ENCODE data around the gene KRTAP5-4. TPM values are rescaled to one million over a fixed set of nuclear protein-coding genes. Genes with fewer than 3 reads are reported as not detected.

KRTAP5-4 gene
- total and polyA plus RNA-seq, 8 donors, result not detected

GRCh38 chr11:1628506-1629325 is 6.8 kb upstream of the KRTAP5-4 start:
- peak; percentile 85 to 87 for TF ChIP-seq CTCF (IDR thresholded peaks at IDR 0.05)
- Histone ChIP-seq H3K4me1 (peaks cover 0 to 6% of the 10 kb centered on the region in 2 donors), H3K27me3 (peaks cover 0 to 56% of the 10 kb centered on the region in 2 donors), H3K4me3 (no peak overlapping the region), H3K36me3 (no peaks in the 10 kb centered on the region), H3K27ac (no peak overlapping the region), H3K9me3 (no peaks in the 10 kb centered on the region)
- intact Hi-C loops (cut with DNase I), result no loop called here
- peak in 1 of 4 donors; percentile 57 for DNase-seq
- peak; percentile 97 for ATAC-seq

GRCh38 chr11:1625541-1625940 is 3.6 kb upstream of the KRTAP5-4 start:
- Histone ChIP-seq H3K36me3 (no peaks in the 10 kb centered on the region), H3K4me1 (peaks cover 0 to 6% of the 10 kb centered on the region in 2 donors), H3K4me3 (no peak overlapping the region), H3K27ac (no peak overlapping the region), H3K27me3 (peaks cover 0 to 26% of the 10 kb centered on the region in 2 donors), H3K9me3 (no peaks in the 10 kb centered on the region)
- DNase-seq, result no peak
- intact Hi-C loops (cut with DNase I), result no loop called here
- no peak for ATAC-seq
- no peak for TF ChIP-seq CTCF (IDR thresholded peaks at IDR 0.05)

- TF ChIP-seq CTCF (IDR thresholded peaks at IDR 0.05), result no peak
- no peak for DNase-seq
- Histone ChIP-seq H3K27ac (no peak overlapping the region), H3K9me3 (no peaks in the 10 kb centered on the region), H3K27me3 (peaks cover 0 to 22% of the 10 kb centered on the region in 2 donors), H3K36me3 (no peaks in the 10 kb centered on the region), H3K4me1 (peaks cover 0 to 6% of the 10 kb centered on the region in 2 donors), H3K4me3 (no peak overlapping the region)
- no peak for ATAC-seq
- intact Hi-C loops (cut with DNase I), result no loop called here
These were observed 2.7 kb upstream of the KRTAP5-4 start for GRCh38 chr11:1624621-1625020.

GRCh38 chr11:1623716-1624115 is 1.8 kb upstream of the KRTAP5-4 start:
- intact Hi-C loops (cut with DNase I), result no loop called here
- no peaks in the 10 kb centered on the region for H3K36me3 ChIP-seq
- peaks cover 0 to 14% of the 10 kb centered on the region in 2 donors for H3K27me3 ChIP-seq
- TF ChIP-seq CTCF (IDR thresholded peaks at IDR 0.05), result no peak
- no peak overlapping the region for H3K27ac ChIP-seq
- ATAC-seq (no peak), DNase-seq (no peak)
- H3K4me1 ChIP-seq, result no peaks in the 10 kb centered on the region
- H3K9me3 ChIP-seq, result no peaks in the 10 kb centered on the region
- no peak overlapping the region for H3K4me3 ChIP-seq

GRCh38 chr11:1619449-1619848 is 2.5 kb downstream of the KRTAP5-4 start:
- H3K27me3 ChIP-seq, result peaks cover 0 to 9% of the 10 kb centered on the region in 2 donors
- no peak overlapping the region for H3K4me3 ChIP-seq
- DNase-seq (no peak), ATAC-seq (no peak)
- no peaks in the 10 kb centered on the region for H3K4me1 ChIP-seq
- no peak for TF ChIP-seq CTCF (IDR thresholded peaks at IDR 0.05)
- no peak overlapping the region for H3K27ac ChIP-seq
- intact Hi-C loops (cut with DNase I), result no loop called here
- H3K36me3 ChIP-seq, result no peaks in the 10 kb centered on the region
- no peaks in the 10 kb centered on the region for H3K9me3 ChIP-seq

Data from left lung (tissue), 10 donors.